ENCODE data around the gene ERVFRD-1. TPM values are rescaled to one million over a fixed set of nuclear protein-coding genes. Genes with fewer than 3 reads are reported as not detected.

ERVFRD-1 gene
- total RNA-seq, 1 donor from 2014 or later = not detected

DNA sequence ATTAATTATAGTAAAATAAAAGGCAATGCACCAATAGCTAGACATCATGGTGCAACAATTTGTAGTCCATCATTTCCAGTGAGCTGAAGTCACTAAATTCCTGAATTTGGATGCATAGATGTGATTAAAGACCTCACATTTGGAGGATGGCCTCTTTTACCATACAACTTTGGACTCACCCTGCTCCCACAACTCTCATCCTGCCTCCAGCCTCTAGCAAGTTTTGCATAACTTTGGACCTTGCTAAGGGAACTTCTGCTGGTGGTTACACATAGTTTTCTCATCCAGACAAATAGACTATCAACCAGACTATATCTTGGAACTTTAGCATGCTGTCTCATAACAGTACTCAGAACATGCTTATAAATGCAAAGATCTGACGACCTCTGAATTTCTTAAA, 54.7 kb downstream of the ERVFRD-1 start:
- TF ChIP-seq, protein P1, sequence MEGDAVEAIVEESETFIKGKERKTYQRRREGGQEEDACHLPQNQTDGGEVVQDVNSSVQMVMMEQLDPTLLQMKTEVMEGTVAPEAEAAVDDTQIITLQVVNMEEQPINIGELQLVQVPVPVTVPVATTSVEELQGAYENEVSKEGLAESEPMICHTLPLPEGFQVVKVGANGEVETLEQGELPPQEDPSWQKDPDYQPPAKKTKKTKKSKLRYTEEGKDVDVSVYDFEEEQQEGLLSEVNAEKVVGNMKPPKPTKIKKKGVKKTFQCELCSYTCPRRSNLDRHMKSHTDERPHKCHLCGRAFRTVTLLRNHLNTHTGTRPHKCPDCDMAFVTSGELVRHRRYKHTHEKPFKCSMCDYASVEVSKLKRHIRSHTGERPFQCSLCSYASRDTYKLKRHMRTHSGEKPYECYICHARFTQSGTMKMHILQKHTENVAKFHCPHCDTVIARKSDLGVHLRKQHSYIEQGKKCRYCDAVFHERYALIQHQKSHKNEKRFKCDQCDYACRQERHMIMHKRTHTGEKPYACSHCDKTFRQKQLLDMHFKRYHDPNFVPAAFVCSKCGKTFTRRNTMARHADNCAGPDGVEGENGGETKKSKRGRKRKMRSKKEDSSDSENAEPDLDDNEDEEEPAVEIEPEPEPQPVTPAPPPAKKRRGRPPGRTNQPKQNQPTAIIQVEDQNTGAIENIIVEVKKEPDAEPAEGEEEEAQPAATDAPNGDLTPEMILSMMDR (IDR thresholded peaks at IDR 0.05) = no peak
- H3K27me3 Mint-ChIP-seq (ENCODE audit: unreplicated experiment) = no peaks in the 10 kb centered on the region
- H3K9me3 Mint-ChIP-seq (ENCODE audit: unreplicated experiment) = no peaks in the 10 kb centered on the region
- peaks cover 11% of the 10 kb centered on the region for H3K4me1 Mint-ChIP-seq (ENCODE audit: unreplicated experiment)
- no peak overlapping the region for H3K27ac Mint-ChIP-seq (ENCODE audit: unreplicated experiment)
- no peak for DNase-seq (ENCODE audit: extremely low spot score, unreplicated experiment)
- no peak overlapping the region for H3K4me3 Mint-ChIP-seq (ENCODE audit: unreplicated experiment)
- no peaks in the 10 kb centered on the region for H3K36me3 Mint-ChIP-seq (ENCODE audit: unreplicated experiment)

DNA sequence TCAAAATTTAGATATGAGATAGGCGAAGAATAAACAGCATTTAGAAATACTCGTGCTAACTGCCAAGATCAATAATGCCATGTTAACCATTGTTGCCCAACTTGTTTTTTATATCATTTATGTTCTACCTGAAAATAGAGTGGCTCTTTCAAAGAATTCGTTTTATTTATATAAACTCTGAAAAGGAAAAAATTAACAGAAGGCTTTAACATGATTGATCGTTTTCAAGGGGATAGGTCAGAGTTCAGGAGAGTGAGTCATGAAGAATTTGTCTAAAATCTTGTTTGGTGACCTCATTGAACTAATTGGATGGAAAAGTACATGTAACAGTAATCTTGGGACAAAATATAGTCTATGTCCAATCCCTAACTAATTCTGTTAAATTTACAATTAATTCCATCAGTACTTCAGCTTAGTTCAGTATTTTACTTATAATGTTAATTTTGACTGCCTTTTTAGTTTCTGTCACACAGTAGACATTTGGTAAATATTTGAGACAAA, 56.3 kb downstream of the ERVFRD-1 start:
- H3K4me1 Mint-ChIP-seq (ENCODE audit: unreplicated experiment) = peaks cover 15% of the 10 kb centered on the region
- H3K9me3 Mint-ChIP-seq (ENCODE audit: unreplicated experiment) = no peaks in the 10 kb centered on the region
- H3K27me3 Mint-ChIP-seq (ENCODE audit: unreplicated experiment) = no peaks in the 10 kb centered on the region
- H3K4me3 Mint-ChIP-seq (ENCODE audit: unreplicated experiment) = no peak overlapping the region
- TF ChIP-seq, protein P1 (IDR thresholded peaks at IDR 0.05) = no peak
- H3K36me3 Mint-ChIP-seq (ENCODE audit: unreplicated experiment) = no peaks in the 10 kb centered on the region
- no peak for DNase-seq (ENCODE audit: extremely low spot score, unreplicated experiment)
- H3K27ac Mint-ChIP-seq (ENCODE audit: unreplicated experiment) = no peak overlapping the region

DNA sequence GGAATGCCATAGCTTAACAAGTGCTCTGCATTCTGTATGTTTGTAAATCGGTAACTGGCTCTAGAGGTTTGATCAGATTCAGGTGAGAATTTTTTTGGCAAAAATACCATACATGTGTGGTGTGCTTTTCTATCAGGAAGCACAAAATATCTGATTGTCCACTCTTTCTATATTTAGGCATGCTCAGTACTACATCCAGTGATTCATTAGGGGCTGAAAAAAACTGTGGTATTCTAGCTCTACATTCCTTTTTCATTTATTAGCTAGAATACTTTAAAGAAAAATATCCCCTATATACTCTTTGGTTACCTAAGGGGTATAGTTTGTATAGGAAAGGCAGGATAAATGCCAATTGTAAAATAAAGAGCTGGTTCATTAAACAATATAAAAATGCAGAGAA, 56.8 kb downstream of the ERVFRD-1 start:
- peaks cover 15% of the 10 kb centered on the region for H3K4me1 Mint-ChIP-seq (ENCODE audit: unreplicated experiment)
- no peak for DNase-seq (ENCODE audit: extremely low spot score, unreplicated experiment)
- no peak overlapping the region for H3K4me3 Mint-ChIP-seq (ENCODE audit: unreplicated experiment)
- no peak overlapping the region for H3K27ac Mint-ChIP-seq (ENCODE audit: unreplicated experiment)
- H3K36me3 Mint-ChIP-seq (ENCODE audit: unreplicated experiment) = no peaks in the 10 kb centered on the region
- no peaks in the 10 kb centered on the region for H3K9me3 Mint-ChIP-seq (ENCODE audit: unreplicated experiment)
- H3K27me3 Mint-ChIP-seq (ENCODE audit: unreplicated experiment) = no peaks in the 10 kb centered on the region
- TF ChIP-seq, protein P1 (IDR thresholded peaks at IDR 0.05) = no peak

DNA sequence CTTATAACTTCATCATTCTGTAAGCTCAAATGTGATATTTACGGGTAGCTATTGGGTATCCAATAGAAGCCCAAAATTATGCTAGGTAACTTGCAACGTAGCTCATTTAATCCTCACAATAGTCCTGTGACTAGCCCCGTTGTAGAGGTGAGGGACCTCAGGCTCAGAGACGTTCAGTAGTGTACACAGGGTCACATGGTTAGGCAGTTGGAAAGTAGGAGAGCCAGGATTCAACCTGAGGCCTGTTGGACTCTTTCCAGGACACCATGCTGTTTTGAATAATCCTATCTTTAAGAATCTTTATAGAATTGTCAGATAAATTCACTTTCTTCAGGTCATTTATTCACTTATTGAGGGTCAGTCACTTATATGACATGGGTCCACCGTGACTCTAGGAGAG, 58.2 kb downstream of the ERVFRD-1 start:
- Mint-ChIP-seq H3K27me3 (ENCODE audit: unreplicated experiment) (no peaks in the 10 kb centered on the region), H3K36me3 (ENCODE audit: unreplicated experiment) (no peaks in the 10 kb centered on the region), H3K4me1 (ENCODE audit: unreplicated experiment) (peaks cover 15% of the 10 kb centered on the region), H3K9me3 (ENCODE audit: unreplicated experiment) (no peaks in the 10 kb centered on the region), H3K4me3 (ENCODE audit: unreplicated experiment) (no peak overlapping the region), H3K27ac (ENCODE audit: unreplicated experiment) (no peak overlapping the region)
- TF ChIP-seq, protein P1 (IDR thresholded peaks at IDR 0.05) = no peak
- DNase-seq (ENCODE audit: extremely low spot score, unreplicated experiment) = no peak

Other genes with a start within 250 kb of the ERVFRD-1 start
- gene GCM2, start 229.7 kb downstream of the ERVFRD-1 start, total RNA-seq = not detected in 2 replicates
- 4.3 and 7.1 TPM in 2 replicates for gene SYCP2L, start 224.7 kb downstream of the ERVFRD-1 start, total RNA-seq
- 55.1 and 57.0 TPM in 2 replicates for gene ELOVL2, start 67.4 kb downstream of the ERVFRD-1 start, total RNA-seq
- gene SMIM13, start 17.9 kb downstream of the ERVFRD-1 start, total RNA-seq = 19.6 and 20.5 TPM in 2 replicates
- 8.8 and 10.3 TPM in 2 replicates for gene NEDD9, start 120.9 kb upstream of the ERVFRD-1 start, total RNA-seq

Measured in osteocyte (in vitro differentiated cells).